PFSK-1 (cell line): ENCODE results near the gene HSPD1.

Experiments
- FOXP2 ChIP-seq: optimal IDR thresholded peaks from 2 replicates; pipeline ENCODE3; 2011; ENCODE audit warnings: borderline replicate concordance, control low read depth, inconsistent platforms; ENCODE audit not compliant: insufficient read depth; ENCODE audit errors: extremely low read length, extremely low read depth
- POLR2AphosphoS5 ChIP-seq: IDR thresholded peaks from 2 replicates; pipeline ENCODE4 v1.6.1; 2012; ENCODE audit warnings: low read depth, mild to moderate bottlenecking, control low read depth, low read length, moderate library complexity
- SIN3A ChIP-seq: IDR thresholded peaks from 2 replicates; pipeline ENCODE4 v1.6.1; 2012; ENCODE audit warnings: mild to moderate bottlenecking, low read length, moderate library complexity, borderline replicate concordance; ENCODE audit not compliant: insufficient read depth
- TAF1 ChIP-seq: IDR thresholded peaks from 2 replicates; pipeline ENCODE4 v1.6.1; 2012; ENCODE audit warnings: low read length, control low read depth, borderline replicate concordance; ENCODE audit not compliant: insufficient read depth
- TF ChIP-seq, protein P1 (sequence below), 2 experiments: IDR thresholded peaks; 2 replicates each; pipeline versions ENCODE4 v1.6.1 to v1.8.0; 2011 to 2012; ENCODE audit warnings: low read depth in 2 of 2, low read length in 2 of 2, control low read depth in 1 of 2, inconsistent platforms in 1 of 2, mild to moderate bottlenecking in 1 of 2, moderate library complexity in 1 of 2; ENCODE audit not compliant: insufficient read depth in 1 of 2

Gene HSPD1

DNA sequence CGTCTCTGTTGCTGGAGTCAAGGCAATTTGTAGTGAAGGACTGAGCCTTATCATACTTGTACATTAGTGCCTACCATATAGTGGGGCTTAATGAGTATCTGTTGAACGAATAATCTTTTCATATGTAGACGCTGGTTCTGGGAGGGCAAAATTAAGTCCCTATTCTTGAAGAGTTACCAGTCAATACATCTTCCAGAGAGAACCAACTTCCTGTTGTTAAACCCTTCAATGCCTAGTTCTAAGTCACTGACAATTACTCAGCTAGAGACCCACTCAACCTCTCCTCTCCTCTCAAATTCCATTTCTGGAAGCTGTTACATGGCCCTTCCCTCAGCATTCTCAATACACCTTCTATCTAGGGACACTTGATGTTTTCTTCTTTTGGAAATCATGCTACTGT, 15.1 kb upstream of the HSPD1 start:
- TF ChIP-seq POLR2AphosphoS5 (no peak), TAF1 (no peak), SIN3A (no peak), FOXP2 (no peak)
- TF ChIP-seq, protein P1, sequence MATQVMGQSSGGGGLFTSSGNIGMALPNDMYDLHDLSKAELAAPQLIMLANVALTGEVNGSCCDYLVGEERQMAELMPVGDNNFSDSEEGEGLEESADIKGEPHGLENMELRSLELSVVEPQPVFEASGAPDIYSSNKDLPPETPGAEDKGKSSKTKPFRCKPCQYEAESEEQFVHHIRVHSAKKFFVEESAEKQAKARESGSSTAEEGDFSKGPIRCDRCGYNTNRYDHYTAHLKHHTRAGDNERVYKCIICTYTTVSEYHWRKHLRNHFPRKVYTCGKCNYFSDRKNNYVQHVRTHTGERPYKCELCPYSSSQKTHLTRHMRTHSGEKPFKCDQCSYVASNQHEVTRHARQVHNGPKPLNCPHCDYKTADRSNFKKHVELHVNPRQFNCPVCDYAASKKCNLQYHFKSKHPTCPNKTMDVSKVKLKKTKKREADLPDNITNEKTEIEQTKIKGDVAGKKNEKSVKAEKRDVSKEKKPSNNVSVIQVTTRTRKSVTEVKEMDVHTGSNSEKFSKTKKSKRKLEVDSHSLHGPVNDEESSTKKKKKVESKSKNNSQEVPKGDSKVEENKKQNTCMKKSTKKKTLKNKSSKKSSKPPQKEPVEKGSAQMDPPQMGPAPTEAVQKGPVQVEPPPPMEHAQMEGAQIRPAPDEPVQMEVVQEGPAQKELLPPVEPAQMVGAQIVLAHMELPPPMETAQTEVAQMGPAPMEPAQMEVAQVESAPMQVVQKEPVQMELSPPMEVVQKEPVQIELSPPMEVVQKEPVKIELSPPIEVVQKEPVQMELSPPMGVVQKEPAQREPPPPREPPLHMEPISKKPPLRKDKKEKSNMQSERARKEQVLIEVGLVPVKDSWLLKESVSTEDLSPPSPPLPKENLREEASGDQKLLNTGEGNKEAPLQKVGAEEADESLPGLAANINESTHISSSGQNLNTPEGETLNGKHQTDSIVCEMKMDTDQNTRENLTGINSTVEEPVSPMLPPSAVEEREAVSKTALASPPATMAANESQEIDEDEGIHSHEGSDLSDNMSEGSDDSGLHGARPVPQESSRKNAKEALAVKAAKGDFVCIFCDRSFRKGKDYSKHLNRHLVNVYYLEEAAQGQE (IDR thresholded peaks at IDR 0.05; ENCODE audit: insufficient read depth in 1 of 2, low read depth in 2 of 2, low read length in 2 of 2) = no peak

DNA sequence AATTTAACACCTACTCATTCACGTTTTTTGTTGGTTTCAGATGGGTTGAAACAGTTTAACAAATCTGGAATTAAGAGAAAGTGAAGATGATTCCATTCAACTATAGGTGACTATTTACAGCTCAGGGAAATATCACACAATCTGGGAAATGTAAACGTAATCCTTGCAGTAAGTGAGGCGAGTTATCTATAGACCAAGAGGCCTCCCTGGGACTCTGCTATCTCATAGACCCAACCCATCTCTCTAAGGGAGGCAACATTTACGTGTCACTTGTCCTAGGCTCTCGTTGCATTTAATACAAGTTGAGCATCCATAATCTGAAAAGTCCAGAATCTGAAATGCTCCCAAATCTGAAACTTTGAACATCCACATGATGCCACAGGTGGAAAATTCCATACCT, 14.3 kb upstream of the HSPD1 start:
- TF ChIP-seq SIN3A (no peak), TAF1 (no peak), POLR2AphosphoS5 (no peak), FOXP2 (no peak)
- TF ChIP-seq, protein P1 (IDR thresholded peaks at IDR 0.05; ENCODE audit: insufficient read depth in 1 of 2, low read depth in 2 of 2, low read length in 2 of 2) = no peak

DNA sequence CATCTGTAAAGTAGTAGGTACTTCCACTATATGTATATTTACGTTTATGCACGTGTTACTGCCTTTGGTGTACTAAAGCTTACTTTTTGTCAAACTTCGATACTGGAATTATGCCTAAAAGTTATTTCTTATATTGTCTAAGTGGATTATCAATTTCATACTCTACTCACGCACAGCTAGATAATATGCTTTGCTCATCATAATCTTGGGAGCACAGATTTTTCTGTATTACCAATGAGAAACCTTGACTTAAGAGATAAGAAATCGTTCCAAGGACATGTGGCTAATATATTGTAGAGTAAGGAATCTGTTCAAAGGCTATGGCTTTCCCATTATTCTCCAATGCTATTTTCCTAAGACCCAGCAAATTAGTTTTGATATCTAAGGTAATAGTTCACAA, 7.0 kb upstream of the HSPD1 start:
- TF ChIP-seq FOXP2 = no peak
- no peak for TF ChIP-seq TAF1
- no peak for TF ChIP-seq POLR2AphosphoS5
- no peak for TF ChIP-seq SIN3A
- TF ChIP-seq, protein P1 (IDR thresholded peaks at IDR 0.05; ENCODE audit: insufficient read depth in 1 of 2, low read depth in 2 of 2, low read length in 2 of 2) = no peak

DNA sequence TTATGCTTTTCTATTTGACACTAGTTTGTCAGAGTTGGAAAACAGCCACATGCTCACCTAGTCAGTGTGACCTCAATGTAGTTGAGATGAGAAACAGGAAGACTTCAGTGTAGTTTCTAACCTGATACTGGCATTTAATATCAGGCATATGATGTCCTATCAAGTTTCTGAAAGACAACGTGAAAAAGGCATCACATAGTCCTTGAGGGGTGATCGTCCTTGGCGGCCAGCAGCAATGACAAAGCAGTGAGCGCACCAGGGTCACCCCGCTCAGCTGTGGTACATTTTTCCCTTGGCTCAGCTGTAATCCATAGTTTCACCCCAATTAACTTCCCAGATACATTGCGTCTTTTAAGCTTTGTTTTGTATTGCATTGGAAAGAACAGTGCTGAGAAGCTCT, 4.9 kb upstream of the HSPD1 start:
- TF ChIP-seq SIN3A (no peak), FOXP2 (no peak), POLR2AphosphoS5 (no peak), TAF1 (no peak)
- TF ChIP-seq, protein P1 (IDR thresholded peaks at IDR 0.05; ENCODE audit: insufficient read depth in 1 of 2, low read depth in 2 of 2, low read length in 2 of 2) = no peak

DNA sequence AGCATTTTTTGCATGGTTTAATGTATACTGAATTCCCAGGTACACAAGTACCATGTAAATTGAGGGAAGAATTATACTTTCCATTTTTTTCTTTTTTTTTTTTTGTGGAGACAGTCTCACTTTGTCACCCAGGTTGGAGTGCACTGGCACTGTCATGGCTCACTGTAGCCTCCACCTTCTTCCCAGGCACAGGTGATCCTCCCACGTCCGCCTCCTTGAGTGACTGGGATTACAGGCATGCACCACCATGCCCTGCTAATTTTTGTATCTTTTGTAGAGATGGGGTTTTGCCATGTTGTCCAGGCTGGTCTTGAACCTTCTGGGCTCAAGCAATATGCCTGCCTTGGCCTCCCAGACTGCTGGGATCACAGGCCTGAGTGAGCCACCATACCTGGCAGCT, 4.4 kb upstream of the HSPD1 start:
- TF ChIP-seq POLR2AphosphoS5 (no peak), TAF1 (no peak), FOXP2 (no peak), SIN3A (no peak)
- TF ChIP-seq, protein P1 (IDR thresholded peaks at IDR 0.05; ENCODE audit: insufficient read depth in 1 of 2, low read depth in 2 of 2, low read length in 2 of 2) = no peak
